ENCODE results near the gene GDF2. TPM values are rescaled to one million over a fixed set of nuclear protein-coding genes. Genes with fewer than 3 reads are reported as not detected.

GDF2 gene
- total and polyA plus RNA-seq, 2 of the 4 experiments (the other 2 are of a cell fraction) = under 0.01 TPM; not detected in 1

DNA sequence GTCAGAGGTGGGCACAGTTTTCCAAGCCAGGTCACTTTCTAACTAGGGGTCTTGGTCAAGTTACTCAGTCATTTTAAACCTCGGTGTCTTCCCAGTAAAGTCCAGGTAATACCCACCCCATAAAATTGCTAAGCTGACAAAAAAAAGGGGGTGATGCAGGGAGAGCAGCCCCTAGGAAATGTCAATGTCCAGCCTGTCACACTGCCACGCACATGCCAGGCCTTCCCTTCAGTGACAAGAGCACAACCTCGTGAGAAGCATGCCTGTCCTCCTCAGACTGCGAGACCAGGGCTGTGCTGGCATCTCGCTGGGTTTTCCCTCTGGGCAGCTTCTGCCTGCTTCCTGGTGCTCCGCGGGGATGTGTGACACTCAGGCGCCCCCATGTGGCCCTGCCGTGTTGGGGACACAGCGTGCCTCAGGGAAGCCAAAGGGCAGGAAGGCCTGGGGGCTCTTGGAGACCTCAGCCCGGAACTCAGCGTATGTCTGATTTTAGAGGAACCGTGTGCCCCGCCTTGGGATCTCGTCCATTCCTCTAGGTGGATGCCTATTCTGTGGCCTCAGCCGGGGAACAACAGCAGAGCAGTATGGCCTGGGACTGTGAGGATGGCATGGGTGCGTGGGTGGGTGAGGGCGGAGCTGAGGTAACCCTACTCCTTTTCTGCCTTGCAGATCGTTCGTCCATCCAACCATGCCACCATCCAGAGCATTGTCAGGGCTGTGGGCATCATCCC, 10.2 kb upstream of the GDF2 start:
- H2AK9ac ChIP-seq (replicated peaks; ENCODE audit: low read depth, low read length, poor library complexity) = no peak overlapping the region
- no peak overlapping the region for H3K4ac ChIP-seq (ENCODE audit: low read depth, low read length)
- no peak overlapping the region for H3K14ac ChIP-seq (replicated peaks; ENCODE audit: low read depth, low read length)
- no peak overlapping the region for H2BK15ac ChIP-seq (ENCODE audit: low read depth, low read length)
- H3K4me2 ChIP-seq (ENCODE audit: low read depth, low read length) = no peak overlapping the region
- intact Hi-C loops (cut with micrococcal nuclease) = loop anchor here (1.0 to 10.0 kb wide), 3 partner anchors 265 to 317 kb away; no protein-coding TSS in a partner anchor
- H4K91ac ChIP-seq (ENCODE audit: insufficient read depth, low read depth, low read length) = no peak overlapping the region
- ChIA-PET POLR2A (ENCODE audit: unreplicated experiment) (no interaction called here), CTCF (interaction anchor here (0.6 to 3.8 kb wide), 11 partner anchors 12 to 317 kb away, joined by 3 to 36 read pairs (median 3); partner anchors contain the start of gene GDF10)
- H3K23ac ChIP-seq (ENCODE audit: low read depth, low read length) = no peak overlapping the region
- no peak overlapping the region for H4K5ac ChIP-seq (ENCODE audit: low read depth, low read length)
- no peaks in the 10 kb centered on the region for H3K9me1 ChIP-seq (ENCODE audit: insufficient read depth, low read length)
- H3K4me3 ChIP-seq (ENCODE audit: insufficient read depth, low read depth, low read length) = no peak overlapping the region
- peak; percentile 98 for ATAC-seq (ENCODE audit: low read depth)
- no peaks in the 10 kb centered on the region for H3K79me1 ChIP-seq (ENCODE audit: low read depth in 1 of 2, low read length in 2 of 2)
- no peak overlapping the region for H3K56ac ChIP-seq (ENCODE audit: extremely low read depth, insufficient read depth, low read length)
- H3K18ac ChIP-seq (ENCODE audit: low read depth, low read length) = no peak overlapping the region
- H2AK5ac ChIP-seq (ENCODE audit: low read depth, low read length) = no peak overlapping the region
- TF ChIP-seq POLR2A (IDR thresholded peaks at IDR 0.05; ENCODE audit: low read depth, low read length) (peak; percentile 44; the same call in 1 of the 2 replicates), NFE2L2 (IDR thresholded peaks at IDR 0.05; ENCODE audit: low read depth, low read length) (no peak), MAFK (IDR thresholded peaks at IDR 0.05; ENCODE audit: low read depth, low read length) (0 out of 2 replicates have a peak, but pooled peaks have one; percentile 18), BHLHE40 (IDR thresholded peaks at IDR 0.05; ENCODE audit: low read depth, low read length) (no peak), RAD21 (IDR thresholded peaks at IDR 0.05; ENCODE audit: low read length) (peak; percentile 99), RCOR1 (IDR thresholded peaks at IDR 0.05; ENCODE audit: insufficient replicate concordance, low read length) (no peak), CTCF (conservative IDR thresholded peaks at IDR 0.05; ENCODE audit: low read depth, low read length) (peak; percentile 94), SMC3 (IDR thresholded peaks at IDR 0.05; ENCODE audit: low read depth, low read length) (peak; percentile 99)
- TF ChIP-seq, protein P1, sequence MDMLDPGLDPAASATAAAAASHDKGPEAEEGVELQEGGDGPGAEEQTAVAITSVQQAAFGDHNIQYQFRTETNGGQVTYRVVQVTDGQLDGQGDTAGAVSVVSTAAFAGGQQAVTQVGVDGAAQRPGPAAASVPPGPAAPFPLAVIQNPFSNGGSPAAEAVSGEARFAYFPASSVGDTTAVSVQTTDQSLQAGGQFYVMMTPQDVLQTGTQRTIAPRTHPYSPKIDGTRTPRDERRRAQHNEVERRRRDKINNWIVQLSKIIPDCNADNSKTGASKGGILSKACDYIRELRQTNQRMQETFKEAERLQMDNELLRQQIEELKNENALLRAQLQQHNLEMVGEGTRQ (IDR thresholded peaks at IDR 0.05; ENCODE audit: low read depth, low read length) = no peak
- H4K8ac ChIP-seq (ENCODE audit: low read depth in 2 of 2, low read length in 2 of 2) = no peak overlapping the region
- dilution Hi-C loops (cut with HindIII; ENCODE audit: low sequenced_read_pairs, unreplicated experiment) = no loop called here
- H3K9ac ChIP-seq (ENCODE audit: low read depth, low read length) = no peak overlapping the region
- H3K27me3 ChIP-seq (ENCODE audit: control insufficient read depth, insufficient read depth, low read length) = peaks cover 14% of the 10 kb centered on the region
- no TSS peak for BruUV-seq (replicated peaks)
- no peak overlapping the region for H2BK120ac ChIP-seq (ENCODE audit: low read depth, low read length)
- peak overlapping the region; percentile 71 for H2AFZ ChIP-seq (replicated peaks; ENCODE audit: low read length, poor library complexity)
- in situ Hi-C loops (cut with MboI; ENCODE audit: low sequenced_read_pairs) = no loop called here
- no peaks in the 10 kb centered on the region for H3K4me1 ChIP-seq (ENCODE audit: control insufficient read depth, insufficient read depth, low read length)
- no peak overlapping the region for H2BK20ac ChIP-seq (ENCODE audit: low read depth, low read length)
- H3K27ac ChIP-seq (ENCODE audit: insufficient read depth, low read length) = no peak overlapping the region
- no peaks in the 10 kb centered on the region for H3K9me3 ChIP-seq (ENCODE audit: control insufficient read depth, insufficient read depth, low read length)
- H4K20me1 ChIP-seq (ENCODE audit: insufficient read depth, low read length) = no peaks in the 10 kb centered on the region
- no peak overlapping the region for H2BK5ac ChIP-seq (ENCODE audit: low read depth, low read length, poor library complexity, severe bottlenecking)
- 50% methylated on average over 1 of the region's 20 CpGs; no CpG with 5 or more reads in 1 of the 2 experiments for WGBS, 2 experiments (ENCODE audit: extremely low coverage in 2 of 2, insufficient read length in 1 of 2)
- H3K36me3 ChIP-seq (ENCODE audit: control insufficient read depth, insufficient read depth, low read length) = no peaks in the 10 kb centered on the region
- DNase-seq = peak; percentile 67
